ENCODE results near the gene RASGRP2. TPM values are rescaled to one million over a fixed set of nuclear protein-coding genes. Genes with fewer than 3 reads are reported as not detected.

The RASGRP2 gene
- total RNA-seq, 1 experiment from 2014 or later: not detected

- Histone ChIP-seq H3K27me3 (ENCODE audit: low read length) (no peaks in the 10 kb centered on the region), H2AFZ (ENCODE audit: low read length) (no peak overlapping the region), H3K9me2 (replicated peaks; ENCODE audit: low read length) (no peaks in the 10 kb centered on the region), H3K4me2 (ENCODE audit: low read length) (no peak overlapping the region), H3K27ac (ENCODE audit: low read length) (no peak overlapping the region), H3K4me3 (ENCODE audit: low read length) (no peak overlapping the region), H3F3A (ENCODE audit: low read length, unreplicated experiment) (peaks cover 41% of the 10 kb centered on the region), H3K4me1 (ENCODE audit: insufficient read depth, low read length) (no peaks in the 10 kb centered on the region), H3K9me3 (ENCODE audit: low read length) (no peaks in the 10 kb centered on the region), H3K79me2 (ENCODE audit: low read length) (peaks cover 10% of the 10 kb centered on the region), H3K9ac (ENCODE audit: low read length) (no peak overlapping the region), H4K20me1 (ENCODE audit: low read length) (peaks cover 42% of the 10 kb centered on the region), H3K36me3 (ENCODE audit: low read depth, low read length) (peaks cover 47% of the 10 kb centered on the region)
- intact Hi-C loops (cut with micrococcal nuclease): no loop called here
- BruUV-seq (replicated peaks): no TSS peak
- CTCF ChIA-PET: interaction anchor here (0.5 kb wide), 1 partner anchor 71 kb away, joined by 5 read pairs; no protein-coding TSS in a partner anchor
- DNase-seq (peak; percentile 28), ATAC-seq (peak; percentile 16; the same call in 1 of the 2 replicates)
- POLR2A ChIA-PET (ENCODE audit: unreplicated experiment): interaction anchor here (1.5 kb wide), 1 partner anchor 16 kb away, joined by 7 read pairs; the partner anchor contains the start of gene SF1
- TF ChIP-seq EZH2phosphoT487 (IDR thresholded peaks at IDR 0.05; ENCODE audit: borderline replicate concordance, low read length) (no peak), EZH2 (IDR thresholded peaks at IDR 0.05; ENCODE audit: low read length, unreplicated experiment) (no peak), CTCF (conservative IDR thresholded peaks at IDR 0.05; ENCODE audit: low read depth, low read length) (no peak)
These were observed 19.0 kb upstream of the RASGRP2 start for GRCh38 chr11:64762674-64763525.

GRCh38 chr11:64762277-64762673 is 18.3 kb upstream of the RASGRP2 start:
- Histone ChIP-seq H4K20me1 (ENCODE audit: low read length) (peaks cover 37% of the 10 kb centered on the region), H2AFZ (ENCODE audit: low read length) (no peak overlapping the region), H3K9me2 (replicated peaks; ENCODE audit: low read length) (no peaks in the 10 kb centered on the region), H3K27me3 (ENCODE audit: low read length) (no peaks in the 10 kb centered on the region), H3F3A (ENCODE audit: low read length, unreplicated experiment) (peaks cover 39% of the 10 kb centered on the region), H3K4me3 (ENCODE audit: low read length) (no peak overlapping the region), H3K9ac (ENCODE audit: low read length) (no peak overlapping the region), H3K79me2 (ENCODE audit: low read length) (peaks cover 4% of the 10 kb centered on the region), H3K9me3 (ENCODE audit: low read length) (no peaks in the 10 kb centered on the region), H3K4me2 (ENCODE audit: low read length) (no peak overlapping the region), H3K27ac (ENCODE audit: low read length) (no peak overlapping the region), H3K4me1 (ENCODE audit: insufficient read depth, low read length) (no peaks in the 10 kb centered on the region), H3K36me3 (ENCODE audit: low read depth, low read length) (peaks cover 40% of the 10 kb centered on the region)
- DNase-seq (no peak), ATAC-seq (no peak)
- ChIA-PET POLR2A (ENCODE audit: unreplicated experiment) (interaction anchor here (1.5 kb wide), 1 partner anchor 16 kb away, joined by 7 read pairs; the partner anchor contains the start of gene SF1), CTCF (no interaction called here)
- TSS peak; percentile 14 for BruUV-seq (replicated peaks)
- intact Hi-C loops (cut with micrococcal nuclease): no loop called here
- TF ChIP-seq EZH2 (IDR thresholded peaks at IDR 0.05; ENCODE audit: low read length, unreplicated experiment) (no peak), CTCF (conservative IDR thresholded peaks at IDR 0.05; ENCODE audit: low read depth, low read length) (no peak), EZH2phosphoT487 (IDR thresholded peaks at IDR 0.05; ENCODE audit: borderline replicate concordance, low read length) (no peak)

Measured in PC-3 (cell line).